GM12892 (cell line): ENCODE results near the gene EML1.

Source experiments
- DNase-seq: peaks from one replicate; pipeline ENCODE4 v3.0.0; 2011; ENCODE audit not compliant: insufficient read length
- FAIRE-seq: peaks from 2 replicates; lab custom pipeline; 2011; peaks lifted over from hg19 to GRCh38; lab: Jason Lieb, UNC
- POLR2A ChIP-seq: IDR thresholded peaks from 2 replicates; pipeline ENCODE4 v1.6.1; 2011; ENCODE audit warnings: low read depth, low read length, control low read depth
- POLR2AphosphoS5 ChIP-seq: IDR thresholded peaks from 2 replicates; pipeline ENCODE4 v1.6.1; 2011; ENCODE audit warnings: low read depth, low read length, control low read depth
- TAF1 ChIP-seq: IDR thresholded peaks from 2 replicates; pipeline ENCODE4 v1.6.1; 2011; ENCODE audit warnings: low read depth, mild to moderate bottlenecking, control low read depth, low read length, borderline replicate concordance

Gene EML1

DNA sequence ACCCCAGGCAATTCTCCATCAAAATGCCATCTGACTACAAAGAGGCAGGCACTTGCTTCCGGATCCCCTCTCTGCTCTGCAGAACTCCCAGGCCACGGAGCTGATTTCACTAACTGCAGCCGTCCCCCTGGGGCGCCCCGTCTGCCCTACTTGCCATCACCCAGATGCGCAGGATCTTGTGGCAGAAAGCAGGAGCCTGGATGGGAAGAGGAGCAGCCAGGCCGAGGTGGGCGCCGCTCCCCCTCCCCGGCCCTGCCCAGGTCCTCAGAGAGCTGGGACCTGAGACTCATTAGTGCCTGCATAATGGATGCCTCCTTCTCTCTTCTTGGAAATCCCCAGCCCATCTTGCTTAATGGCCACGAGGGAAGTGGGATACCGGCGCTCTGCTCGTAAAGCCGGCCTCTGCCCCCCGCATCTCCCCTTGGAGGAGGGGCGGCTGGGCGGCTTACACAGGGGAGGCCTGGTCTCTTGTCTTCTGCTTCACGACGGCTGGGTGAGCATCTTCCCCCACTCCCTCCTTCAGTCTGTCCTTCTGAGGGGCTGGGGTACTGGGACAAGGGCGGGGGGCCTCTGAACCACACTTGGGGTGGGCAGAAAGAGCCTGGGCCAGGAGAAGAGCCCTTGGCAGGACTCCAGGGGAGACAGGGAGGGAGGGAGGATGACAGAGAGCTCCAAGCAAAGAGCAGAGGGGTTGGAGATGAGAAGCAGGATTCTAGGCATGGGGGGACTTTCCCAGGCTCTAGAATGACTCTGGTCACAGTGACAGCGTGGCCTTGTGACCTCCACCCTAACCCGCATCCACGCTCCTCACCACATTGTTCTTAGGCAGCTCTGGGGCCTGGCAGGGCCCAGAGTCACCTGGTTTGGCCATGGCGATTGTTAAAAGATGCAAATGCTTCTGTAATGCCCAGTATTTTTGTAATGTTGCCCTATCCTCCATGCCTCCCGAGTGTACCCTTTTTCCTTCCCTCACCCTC is 19.4 kb upstream of the EML1 start:
- no peak for FAIRE-seq

DNA sequence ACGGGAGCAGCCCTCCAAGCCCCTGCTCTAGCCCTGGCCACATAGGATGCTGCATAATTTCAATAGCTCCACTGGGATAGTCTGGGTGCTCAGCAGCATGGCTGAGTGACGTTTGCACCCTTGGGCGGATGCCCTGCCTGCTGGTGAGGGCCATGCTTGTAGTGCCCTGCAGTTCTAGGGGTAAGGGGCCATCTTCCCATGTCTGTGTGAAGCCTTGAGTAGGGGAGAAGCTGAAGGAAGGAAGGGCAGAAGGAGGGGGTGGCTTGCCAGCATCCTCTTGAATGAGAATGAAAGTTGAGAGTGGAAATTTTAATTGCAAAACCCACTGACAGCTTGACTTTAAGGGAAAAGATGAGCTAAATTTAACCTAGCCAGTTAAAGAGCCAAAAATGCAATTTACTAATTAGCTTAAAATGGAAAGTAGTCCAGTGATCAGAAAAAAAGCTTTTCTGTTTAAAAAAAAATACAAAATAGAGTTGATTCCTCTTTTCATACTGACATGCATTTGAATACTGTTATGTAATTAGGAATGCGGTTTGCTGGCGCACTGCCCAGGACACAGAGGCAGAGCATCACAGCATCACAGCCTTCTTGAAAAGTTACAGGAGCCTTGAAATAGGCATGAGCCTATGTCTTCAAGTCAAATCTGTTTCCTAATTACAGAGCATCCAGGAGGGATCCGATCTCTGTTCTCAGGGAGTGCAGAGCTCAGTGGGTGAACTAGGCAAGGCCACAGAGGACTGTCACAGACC is 18.5 kb upstream of the EML1 start:
- TF ChIP-seq TAF1, result no peak
- no peak for TF ChIP-seq POLR2AphosphoS5
- no peak for TF ChIP-seq POLR2A
- DNase-seq, result no peak
- no peak for FAIRE-seq

More for the DNA sequence above, 19.4 kb upstream of the EML1 start:
- no peak for DNase-seq
- TF ChIP-seq POLR2AphosphoS5 (no peak), POLR2A (no peak), TAF1 (no peak)

DNA sequence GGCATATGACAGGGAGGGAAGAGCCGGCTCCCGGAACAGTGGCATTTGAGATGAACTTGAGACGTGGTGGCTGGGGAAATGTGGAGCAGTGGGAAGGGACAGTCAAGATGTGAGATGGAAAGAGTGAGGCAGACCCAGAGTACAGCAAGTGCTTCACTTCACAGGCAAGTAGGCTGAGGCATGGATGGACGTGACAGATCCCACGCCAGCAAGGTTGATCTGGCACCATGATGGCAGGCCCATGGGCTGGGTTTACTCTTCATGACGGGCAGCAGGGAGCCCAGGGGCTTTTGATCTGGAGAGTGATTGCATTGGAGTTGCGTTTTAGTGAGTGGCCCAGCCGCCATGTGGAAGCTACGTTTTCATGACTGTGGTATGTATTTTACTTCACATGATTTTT is 17.9 kb upstream of the EML1 start:
- TF ChIP-seq POLR2AphosphoS5 (no peak), POLR2A (no peak), TAF1 (no peak)
- no peak for FAIRE-seq

DNA sequence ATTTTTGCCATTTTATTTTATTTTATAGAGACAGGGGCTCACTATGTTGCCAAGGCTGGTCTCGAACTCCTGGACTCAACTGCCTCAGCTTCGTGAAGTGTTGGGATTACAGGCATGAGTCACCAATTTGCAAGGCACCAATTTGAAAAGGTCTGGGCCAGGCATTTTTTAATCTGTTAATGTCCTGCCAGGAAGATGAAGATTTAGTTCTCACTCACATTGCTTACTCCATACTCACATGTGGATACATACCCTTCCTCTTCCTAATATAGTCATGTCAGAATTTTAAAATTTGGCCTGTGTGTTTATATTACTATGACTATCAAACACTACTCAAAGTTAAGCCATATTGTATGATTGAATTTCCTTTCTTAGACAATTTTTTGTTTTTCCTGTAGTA is 15.3 kb upstream of the EML1 start:
- no peak for DNase-seq
- no peak for TF ChIP-seq POLR2A
- no peak for TF ChIP-seq TAF1
- TF ChIP-seq POLR2AphosphoS5, result no peak
- no peak for FAIRE-seq

More for the DNA sequence above, 17.9 kb upstream of the EML1 start:
- DNase-seq, result no peak

DNA sequence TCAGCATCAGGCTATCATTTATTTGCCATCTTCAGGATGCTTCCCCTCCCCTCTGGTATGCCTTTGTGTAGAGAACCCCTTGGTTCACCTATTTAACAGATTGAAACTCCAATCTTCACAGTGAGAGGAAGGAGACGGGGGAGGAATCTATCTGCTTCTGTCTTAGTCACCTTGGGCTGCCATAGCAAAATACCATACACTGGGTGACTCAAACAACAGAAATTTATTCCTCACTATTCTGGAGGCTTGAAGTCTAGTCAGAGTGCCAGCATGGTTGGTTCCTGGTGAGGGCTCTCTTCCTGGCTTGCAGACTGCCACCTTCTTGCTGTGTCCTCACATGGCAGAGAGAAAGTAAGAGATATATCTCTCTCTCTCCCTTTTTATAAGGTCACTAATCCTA is 13.5 kb upstream of the EML1 start:
- FAIRE-seq (no peak), DNase-seq (no peak)
- TF ChIP-seq TAF1 (no peak), POLR2A (no peak), POLR2AphosphoS5 (no peak)

DNA sequence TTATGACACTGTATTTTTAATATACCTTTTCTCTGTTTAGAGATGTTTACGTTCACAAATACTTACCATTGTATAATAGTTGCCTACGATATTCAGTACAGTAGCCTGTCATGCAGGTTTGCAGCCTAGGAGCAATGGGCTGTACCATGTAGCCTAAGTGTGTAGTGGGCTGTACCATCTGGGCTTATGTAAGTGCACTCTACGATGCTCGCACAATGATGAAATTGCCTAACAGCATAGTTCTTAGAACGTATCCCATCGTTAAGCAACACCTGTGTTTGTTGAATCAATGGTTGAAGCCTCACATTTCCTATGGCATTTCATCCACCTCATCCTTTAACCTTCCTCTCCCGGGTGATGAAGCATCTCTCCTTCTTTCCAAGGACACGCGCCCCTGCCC is 12.5 kb upstream of the EML1 start:
- TF ChIP-seq POLR2A (no peak), TAF1 (no peak), POLR2AphosphoS5 (no peak)
- DNase-seq, result no peak
- FAIRE-seq, result no peak

DNA sequence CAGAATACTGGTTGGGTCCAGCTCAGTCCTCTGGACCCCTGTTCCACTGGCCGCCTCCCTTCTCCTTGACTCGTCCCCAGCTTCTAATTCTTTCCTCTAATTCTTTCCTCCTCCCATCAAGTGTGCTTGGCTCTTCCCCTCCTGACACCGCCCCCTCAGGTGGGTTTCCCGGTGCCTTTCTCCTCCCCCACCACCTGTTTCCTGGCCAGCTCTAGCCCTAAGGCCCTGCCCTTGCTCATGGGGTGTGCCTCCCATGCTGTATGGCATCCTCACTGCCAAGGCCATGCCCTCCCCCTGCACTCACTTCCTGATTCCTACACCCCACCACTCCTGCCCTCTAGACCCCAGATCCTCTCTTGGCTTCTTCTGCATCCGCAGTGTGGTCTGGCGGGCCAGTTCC is 12.1 kb upstream of the EML1 start:
- TF ChIP-seq POLR2A (no peak), POLR2AphosphoS5 (no peak)
- FAIRE-seq (no peak), DNase-seq (no peak)

DNA sequence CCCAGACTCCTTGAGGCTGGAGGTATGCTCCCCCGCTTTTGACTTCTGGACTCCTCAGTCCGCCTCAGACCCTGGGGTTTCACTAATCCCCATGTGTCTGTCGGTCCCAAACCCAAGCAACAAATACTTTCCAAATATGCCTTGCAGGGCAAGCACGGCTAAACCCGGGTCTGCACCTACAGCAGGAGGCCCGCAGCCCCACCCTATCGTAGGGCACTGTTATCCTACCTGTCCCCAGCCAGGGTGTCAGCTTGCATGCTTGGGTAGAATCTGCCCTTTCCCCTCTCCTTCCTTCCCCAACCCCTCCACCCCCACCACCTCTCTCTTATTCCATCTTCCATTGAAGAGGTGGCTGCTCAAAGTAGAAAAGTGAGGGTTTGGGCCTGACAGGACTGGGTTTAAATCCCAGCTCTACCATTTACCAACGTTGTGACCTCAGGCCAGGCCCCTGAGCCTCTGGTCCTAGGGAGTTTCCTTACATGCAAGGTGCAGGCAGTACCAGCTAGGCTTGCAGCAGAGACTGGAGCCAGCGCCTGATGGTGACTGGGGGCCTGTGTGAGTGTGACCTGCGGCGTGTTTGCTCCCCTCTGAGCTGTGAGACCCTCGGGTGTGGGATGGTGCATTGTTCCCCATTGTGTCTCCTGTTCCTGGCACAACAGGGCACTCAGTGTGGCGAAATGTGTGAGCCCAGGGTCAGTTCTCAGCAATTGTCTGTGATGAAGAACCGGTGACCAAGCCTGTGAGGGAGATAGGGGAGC is 11.2 kb upstream of the EML1 start:
- TF ChIP-seq POLR2A (no peak), POLR2AphosphoS5 (no peak), TAF1 (no peak)
- no peak for FAIRE-seq
- DNase-seq, result no peak

DNA sequence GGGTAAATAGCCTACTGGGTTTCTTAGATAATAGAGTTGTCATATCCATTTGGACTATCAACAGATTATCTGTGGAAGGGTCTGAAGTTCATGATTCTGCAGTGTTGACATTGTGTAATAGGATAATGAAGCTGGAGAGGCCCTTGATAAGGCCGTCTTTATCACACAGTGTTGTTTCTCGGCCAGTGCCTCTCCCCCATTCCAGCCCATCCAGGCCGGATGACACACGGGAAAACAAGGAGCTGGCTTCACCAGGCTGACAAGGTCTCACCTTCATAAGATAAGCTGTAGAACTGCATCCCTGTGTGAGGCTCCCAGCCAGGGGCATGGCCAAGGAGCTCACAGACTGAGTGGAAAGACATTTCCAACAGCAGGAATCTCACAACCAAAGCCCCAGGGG is 8.7 kb upstream of the EML1 start:
- DNase-seq (no peak), FAIRE-seq (no peak)
- TF ChIP-seq POLR2AphosphoS5 (no peak), TAF1 (no peak), POLR2A (no peak)

DNA sequence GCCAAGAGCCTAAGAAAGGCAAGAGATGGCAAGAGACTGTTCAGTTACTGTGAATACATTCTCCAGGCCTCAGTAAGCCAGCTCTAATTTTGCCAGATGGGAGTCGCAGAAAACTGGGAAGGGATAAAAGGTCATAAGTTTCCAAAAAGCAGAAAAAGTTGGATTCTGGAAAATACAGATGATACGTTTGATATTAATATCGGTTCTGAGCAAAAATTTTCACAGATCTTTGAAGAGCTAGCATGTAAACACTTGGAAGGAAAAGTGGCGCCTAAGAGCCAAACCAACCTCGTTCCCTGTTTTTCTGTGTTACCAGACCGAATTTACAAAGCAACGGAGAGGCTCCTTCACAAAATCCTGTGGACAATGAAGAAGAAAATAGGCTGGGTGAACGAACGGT is 7.8 kb upstream of the EML1 start:
- TF ChIP-seq POLR2A, result no peak
- no peak for TF ChIP-seq POLR2AphosphoS5
- TF ChIP-seq TAF1, result no peak
- FAIRE-seq, result no peak
- DNase-seq, result no peak

DNA sequence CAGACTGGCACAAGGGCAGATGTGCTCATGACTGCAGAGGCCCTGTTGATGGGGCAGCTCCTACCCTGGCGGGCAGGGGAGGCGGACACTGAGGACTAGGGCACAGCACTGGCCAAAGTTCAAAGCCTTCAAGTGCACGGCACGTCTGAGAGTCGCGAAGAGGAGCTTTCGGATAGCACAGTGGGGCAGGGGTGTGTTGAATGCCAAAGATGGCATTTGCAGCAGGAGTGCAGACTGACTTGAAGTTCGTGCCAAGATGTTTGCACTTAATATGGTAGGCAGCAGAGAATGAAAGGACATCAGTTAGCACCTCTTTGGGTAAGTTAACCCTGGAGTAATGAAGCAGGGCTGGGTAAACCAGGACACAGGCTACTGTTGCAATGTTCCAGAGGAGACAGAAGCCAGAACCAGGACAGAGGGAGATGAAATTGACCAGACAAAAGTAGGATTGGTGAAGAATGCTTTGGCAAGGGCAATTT is 6.7 kb upstream of the EML1 start:
- DNase-seq (no peak), FAIRE-seq (no peak)
- TF ChIP-seq POLR2AphosphoS5 (no peak), POLR2A (no peak), TAF1 (no peak)
